H7 (cell line): ENCODE data around the gene KIF2C. TPM values are rescaled to one million over a fixed set of nuclear protein-coding genes. Genes with fewer than 3 reads are reported as not detected.
"Not testable (repeated sequence)": the region's sequence is repeated elsewhere in the genome, so short reads cannot be mapped to it uniquely, and the experiment has no call there.

Experiments used
- DNase-seq: peaks from one replicate; pipeline ENCODE4 v3.0.0; 2012
- H3K27me3 ChIP-seq: 2 replicates; pipeline ENCODE4 v1.6.0; 2011; ENCODE audit warnings: mild to moderate bottlenecking, low read length; ENCODE audit not compliant: control insufficient read depth, insufficient read depth
- H3K36me3 ChIP-seq: replicated peaks from 2 replicates; pipeline ENCODE4 v1.5.1; 2011; ENCODE audit warnings: low read length; ENCODE audit not compliant: control insufficient read depth, insufficient read depth
- H3K4me3 ChIP-seq: 2 replicates; pipeline ENCODE4 v1.5.1; 2011; ENCODE audit warnings: low read depth, mild to moderate bottlenecking, control low read depth, low read length, moderate library complexity; ENCODE audit not compliant: insufficient read depth
- total RNA-seq: library from RNA; depleted of rRNA; stranded (reverse); fragments of >200 nt; shearing (Covaris generic); gene quantifications from 2 replicates; pipeline ENCODE4 v1.2.3, GENCODE V29; 2014

KIF2C gene
- total RNA-seq, 1 experiment from 2014 or later: 164 TPM

- no peak overlapping the region for H3K4me3 ChIP-seq
- peaks cover 18% of the 10 kb centered on the region for H3K36me3 ChIP-seq
- peak; percentile 53 for DNase-seq
- no peaks in the 10 kb centered on the region for H3K27me3 ChIP-seq
Measured at GRCh38 chr1:44806025-44806703, 66.5 kb downstream of the KIF2C start.

DNA sequence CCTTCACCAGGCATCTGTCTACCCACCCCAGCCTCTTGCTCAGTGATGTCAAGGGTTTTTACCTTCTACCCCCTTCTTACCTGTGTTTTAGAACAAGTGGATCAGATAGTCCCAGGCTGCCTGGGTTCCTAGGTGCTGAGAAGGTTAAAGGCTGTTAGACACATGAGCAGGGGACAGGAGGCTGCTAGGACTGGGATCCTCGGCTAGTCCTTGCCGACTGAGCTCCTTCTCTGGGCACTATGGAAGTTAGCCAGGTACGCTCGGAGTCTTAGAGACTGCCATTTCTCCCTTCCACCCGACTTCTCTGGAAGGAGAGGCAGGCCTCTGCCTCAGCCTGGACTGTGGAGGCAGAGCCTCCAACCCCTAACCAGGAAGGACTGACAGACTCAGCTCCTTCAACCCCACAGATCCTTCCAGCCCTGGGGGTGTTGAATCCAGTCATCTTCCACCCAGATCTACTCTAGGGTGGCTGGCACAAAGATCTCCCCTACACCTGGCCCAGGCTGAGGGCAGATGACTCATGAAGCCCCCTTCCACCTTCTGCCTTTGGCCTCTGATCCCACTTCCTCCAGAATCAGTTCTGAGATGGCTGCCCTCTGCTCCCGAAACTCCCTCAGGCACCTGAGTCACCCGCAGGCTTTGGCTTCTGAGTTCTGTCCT lies 67.2 kb downstream of the KIF2C start, which contains the start of gene DYNLT4:
Gene DYNLT4, minus strand, starts transcription at position 648 of the 660 bp plus-strand sequence. CDS start 683 bp downstream, outside the sequence.
- H3K27me3 ChIP-seq: no peaks in the 10 kb centered on the region
- H3K36me3 ChIP-seq: peaks cover 18% of the 10 kb centered on the region
- DNase-seq: no peak
- no peak within 1 kb of the TSS for H3K4me3 ChIP-seq

DNA sequence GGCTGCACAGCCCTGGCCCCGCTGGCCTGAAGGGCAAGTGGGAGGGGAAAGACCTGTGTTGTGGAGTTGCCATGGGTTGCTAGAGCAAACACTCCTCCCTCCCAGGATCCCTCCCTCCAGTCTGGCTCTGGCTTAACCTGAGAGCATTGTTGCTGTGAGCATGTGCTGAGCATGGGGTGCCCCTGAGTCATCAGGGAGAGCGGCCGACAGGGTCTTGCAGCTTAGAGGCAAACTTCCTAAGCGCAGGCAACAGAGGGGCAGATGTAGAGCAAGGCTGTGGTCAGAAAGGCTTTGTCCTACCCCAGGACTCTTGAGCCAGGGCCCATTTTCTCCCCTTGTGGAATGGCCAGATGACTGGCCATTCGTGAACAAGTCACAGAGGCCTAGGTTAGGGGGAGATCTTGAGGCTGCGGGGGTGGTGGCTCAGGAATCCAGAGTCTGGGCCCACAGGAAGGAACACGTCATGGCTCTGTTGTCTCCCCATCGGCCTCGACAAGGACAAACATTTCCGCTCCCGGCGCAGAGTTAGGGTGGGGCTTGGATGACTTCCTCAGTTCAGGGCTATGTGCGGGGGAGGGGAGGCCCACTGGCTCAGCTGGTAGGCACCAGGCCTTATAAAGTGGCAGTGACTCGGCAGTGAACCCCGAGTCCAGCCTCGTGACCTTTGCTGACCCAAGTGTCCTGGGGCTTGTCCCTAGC lies 67.9 kb downstream of the KIF2C start:
- H3K27me3 ChIP-seq: no peaks in the 10 kb centered on the region; the same call in 1 of the 2 replicates
- H3K4me3 ChIP-seq: no peak overlapping the region
- DNase-seq: peak; percentile 86
- peaks cover 14% of the 10 kb centered on the region for H3K36me3 ChIP-seq

- H3K36me3 ChIP-seq: peaks cover 8% of the 10 kb centered on the region
- no peak within 1 kb of the TSS for H3K4me3 ChIP-seq
- peak; percentile 92 for DNase-seq
- H3K27me3 ChIP-seq: no peaks in the 10 kb centered on the region; the same call in 1 of the 2 replicates
Measured at GRCh38 chr1:44808063-44808937, 68.7 kb downstream of the KIF2C start, which contains the start of gene BTBD19. Gene BTBD19 (plus strand): TSS chr1:44808523. CDS start chr1:44808821, 298 bp downstream.

DNA sequence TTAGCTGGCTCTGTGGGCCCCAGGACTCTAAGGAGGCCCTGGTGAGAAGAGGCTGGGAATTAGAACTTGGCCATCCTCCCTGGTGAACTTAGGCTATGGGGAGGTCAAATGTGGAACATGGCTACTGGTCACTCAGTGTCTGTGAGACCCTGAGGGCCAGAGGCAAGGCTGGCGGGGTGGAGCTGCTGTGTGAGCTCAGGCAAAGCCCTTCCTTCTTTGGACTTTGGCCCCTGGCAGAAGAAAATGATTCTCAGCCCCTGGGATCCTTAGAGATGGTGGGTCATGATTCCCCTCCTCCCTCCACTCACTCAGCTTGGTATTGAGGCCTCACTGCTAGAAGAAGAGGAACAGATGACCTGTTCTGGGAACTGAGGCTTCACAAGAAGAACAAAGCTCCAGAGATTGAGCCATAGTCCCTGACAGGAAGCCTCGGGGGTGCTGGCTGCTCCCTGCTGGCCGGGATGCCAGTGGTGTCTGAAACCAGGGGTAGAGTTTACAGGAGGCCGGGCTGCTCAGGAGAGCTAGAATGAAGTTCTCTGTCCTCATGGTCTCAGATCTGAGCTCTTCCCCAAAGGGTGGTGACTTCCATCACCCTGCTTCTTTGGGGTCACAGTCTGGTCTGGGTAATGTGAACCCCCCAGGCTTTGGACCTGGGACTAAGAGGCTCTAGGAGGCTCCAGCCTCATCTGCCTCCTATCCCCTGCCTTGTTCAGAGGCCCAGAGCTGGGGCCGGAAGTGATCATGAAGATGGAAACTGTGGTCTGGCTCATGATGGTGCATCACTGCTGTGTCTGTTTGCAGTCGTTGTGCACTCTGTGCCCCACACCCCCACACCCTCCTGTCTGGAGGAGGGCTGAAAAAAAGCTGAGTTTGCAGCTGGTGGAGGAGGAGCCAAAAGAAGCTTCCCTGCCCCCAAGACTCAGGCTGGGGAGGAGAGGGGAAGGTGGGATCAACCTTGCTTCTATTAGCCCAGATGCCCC lies 69.6 kb downstream of the KIF2C start:
- H3K27me3 ChIP-seq: no peaks in the 10 kb centered on the region; the same call in 1 of the 2 replicates
- H3K36me3 ChIP-seq: peaks cover 5% of the 10 kb centered on the region
- no peak overlapping the region for H3K4me3 ChIP-seq
- peak; percentile 31 for DNase-seq

- no peaks in the 10 kb centered on the region; the same call in 1 of the 2 replicates for H3K27me3 ChIP-seq
- no peak overlapping the region for H3K4me3 ChIP-seq
- H3K36me3 ChIP-seq: peaks cover 1% of the 10 kb centered on the region
- DNase-seq: no peak
Measured at GRCh38 chr1:44810101-44810761, 70.6 kb downstream of the KIF2C start.

GRCh38 chr1:44810762-44811105 lies 71.1 kb downstream of the KIF2C start:
- not testable (repeated sequence) for H3K36me3 ChIP-seq, H3K4me3 ChIP-seq, H3K27me3 ChIP-seq, DNase-seq

- Histone ChIP-seq H3K4me3 (no peak overlapping the region), H3K27me3 (no peaks in the 10 kb centered on the region; the same call in 1 of the 2 replicates), H3K36me3 (no peaks in the 10 kb centered on the region; the same call in none of the 2 replicates)
- no peak for DNase-seq
Measured at GRCh38 chr1:44811234-44811633, 71.6 kb downstream of the KIF2C start.

DNA sequence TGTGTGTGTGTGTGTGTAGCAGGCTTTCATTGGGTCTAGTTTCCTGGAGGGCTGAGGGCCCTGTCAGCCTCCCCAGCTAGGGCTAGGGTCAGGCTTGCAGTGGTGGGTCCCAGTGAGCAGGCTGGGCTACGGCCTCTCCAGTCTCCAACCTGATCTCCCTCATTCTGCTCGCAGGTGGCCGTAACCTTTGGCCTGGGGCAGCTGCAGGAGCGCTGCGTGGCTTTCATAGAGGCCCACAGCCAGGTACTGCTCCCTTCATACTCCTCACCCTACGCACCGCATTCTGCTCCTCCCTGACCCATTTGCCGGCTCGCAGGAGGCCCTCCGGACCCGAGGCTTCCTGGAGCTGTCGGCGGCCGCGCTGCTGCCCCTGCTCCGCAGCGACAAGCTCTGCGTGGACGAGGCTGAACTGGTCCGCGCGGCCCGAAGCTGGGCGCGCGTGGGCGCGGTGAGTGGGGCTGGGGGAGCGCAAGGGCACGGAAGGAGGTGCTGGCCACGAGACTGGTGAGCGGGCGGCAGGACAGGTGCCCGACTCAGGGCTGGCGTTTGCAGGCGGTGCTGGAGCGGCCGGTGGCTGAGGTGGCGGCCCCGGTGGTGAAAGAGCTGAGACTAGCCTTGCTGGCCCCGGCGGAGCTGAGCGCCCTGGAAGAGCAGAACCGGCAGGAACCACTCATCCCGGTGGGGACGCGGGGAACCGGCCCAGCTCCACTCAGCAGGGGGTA lies 73.3 kb downstream of the KIF2C start:
- Histone ChIP-seq H3K27me3 (no peaks in the 10 kb centered on the region; the same call in 1 of the 2 replicates), H3K36me3 (no peaks in the 10 kb centered on the region; the same call in 1 of the 2 replicates), H3K4me3 (peak overlapping the region; percentile 55; the same call in 1 of the 2 replicates)
- DNase-seq: peak; percentile 86

DNA sequence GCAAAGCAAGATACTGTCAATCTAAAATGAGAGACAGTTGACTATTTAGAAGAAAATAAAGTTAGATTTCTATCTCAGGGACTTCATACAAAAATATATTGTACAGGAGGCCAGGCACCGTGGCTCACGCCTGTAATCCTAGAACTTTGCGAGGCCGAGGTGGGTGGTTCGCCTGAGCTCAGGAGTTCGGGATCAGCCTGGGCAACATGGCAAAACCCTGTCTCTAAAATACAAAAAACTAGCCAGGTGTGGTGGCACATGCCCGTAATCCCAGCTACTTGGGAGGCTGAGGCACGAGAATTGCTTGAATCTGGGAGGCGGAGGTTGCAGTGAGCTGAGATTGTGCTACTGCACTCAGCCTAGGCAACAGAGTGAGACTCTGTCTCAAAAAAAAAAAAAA lies 76.3 kb downstream of the KIF2C start:
- H3K36me3 ChIP-seq, H3K27me3 ChIP-seq, DNase-seq, H3K4me3 ChIP-seq: not testable (repeated sequence)

- Histone ChIP-seq H3K27me3 (no peaks in the 10 kb centered on the region), H3K4me3 (no peak overlapping the region), H3K36me3 (no peaks in the 10 kb centered on the region)
- no peak for DNase-seq
Measured at GRCh38 chr1:44817307-44817706, 77.7 kb downstream of the KIF2C start.
